Measurements from ENCODE around the gene FGGY. TPM values are rescaled to one million over a fixed set of nuclear protein-coding genes. Genes with fewer than 3 reads are reported as not detected.

FGGY gene
- total RNA-seq, 1 donor, result 10.8 TPM

- DNase-seq (ENCODE audit: low read depth in 2 of 3, low spot score in 2 of 3), result no peak
Observed at GRCh38 chr1:59688976-59689375, 392.1 kb downstream of the FGGY start.

- DNase-seq (ENCODE audit: low read depth in 2 of 3, low spot score in 2 of 3), result no peak
Observed at GRCh38 chr1:59689730-59690129, 392.8 kb downstream of the FGGY start.

DNA sequence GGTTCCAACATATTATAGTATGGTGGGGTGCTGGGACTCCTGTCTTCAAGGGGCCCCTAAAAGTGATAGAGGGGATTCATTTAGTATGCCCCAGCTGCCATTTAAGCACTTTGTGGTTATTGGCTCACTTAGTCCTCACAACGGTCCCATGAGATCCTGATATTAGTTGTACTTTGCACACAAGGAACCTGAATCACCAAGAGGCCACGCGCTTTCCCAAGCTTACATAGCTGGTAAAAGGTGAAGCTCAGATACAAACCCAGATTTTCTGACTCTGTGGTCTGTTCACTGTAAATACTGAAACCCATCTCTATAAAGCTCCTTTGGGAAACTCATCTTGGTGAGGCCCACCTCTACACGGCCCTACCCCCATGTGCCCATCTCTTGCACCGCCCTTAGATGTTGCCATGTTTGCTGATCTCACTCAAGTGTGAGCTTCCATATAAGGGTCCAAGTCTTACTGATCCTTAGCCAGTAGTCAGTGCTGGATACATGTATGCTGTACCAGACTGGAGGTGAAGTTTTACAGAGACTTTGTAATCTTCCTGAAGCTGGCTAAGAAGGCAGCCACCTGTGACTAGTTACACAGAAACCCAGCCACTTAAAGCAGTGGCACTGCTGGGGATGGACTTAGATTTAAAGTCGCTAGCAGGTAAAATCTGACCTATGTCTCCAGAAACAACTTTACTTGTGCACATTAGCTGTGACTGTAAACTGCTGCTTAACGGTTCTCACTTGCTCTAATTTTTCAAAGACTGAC is 393.5 kb downstream of the FGGY start:
- DNase-seq (ENCODE audit: low read depth in 2 of 3, low spot score in 2 of 3), result no peak

GRCh38 chr1:59691261-59691660 is 394.4 kb downstream of the FGGY start:
- no peak for DNase-seq (ENCODE audit: low read depth in 2 of 3, low spot score in 2 of 3)

DNA sequence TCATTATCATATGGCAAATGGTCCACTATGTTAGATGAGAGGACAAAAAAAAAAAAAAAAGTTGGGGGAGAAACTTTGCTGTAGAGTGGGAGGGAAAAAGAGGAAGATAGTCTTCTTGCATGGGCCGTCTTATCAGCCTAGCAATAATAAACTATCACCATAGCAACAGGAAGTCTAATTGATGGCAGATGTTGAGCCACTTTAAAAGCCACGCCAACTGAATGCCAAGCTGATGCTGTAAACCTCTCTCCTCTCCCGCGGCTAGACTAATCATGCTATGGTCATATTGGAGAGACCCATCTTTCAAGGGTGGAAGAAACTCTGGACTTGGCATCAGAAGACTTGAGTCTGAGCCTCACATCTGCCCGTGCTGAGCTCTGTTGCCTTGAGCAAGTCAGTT is 395.7 kb downstream of the FGGY start:
- DNase-seq (ENCODE audit: low read depth in 2 of 3, low spot score in 2 of 3), result peak in 2 of 3 donors; percentile 77 to 89

DNA sequence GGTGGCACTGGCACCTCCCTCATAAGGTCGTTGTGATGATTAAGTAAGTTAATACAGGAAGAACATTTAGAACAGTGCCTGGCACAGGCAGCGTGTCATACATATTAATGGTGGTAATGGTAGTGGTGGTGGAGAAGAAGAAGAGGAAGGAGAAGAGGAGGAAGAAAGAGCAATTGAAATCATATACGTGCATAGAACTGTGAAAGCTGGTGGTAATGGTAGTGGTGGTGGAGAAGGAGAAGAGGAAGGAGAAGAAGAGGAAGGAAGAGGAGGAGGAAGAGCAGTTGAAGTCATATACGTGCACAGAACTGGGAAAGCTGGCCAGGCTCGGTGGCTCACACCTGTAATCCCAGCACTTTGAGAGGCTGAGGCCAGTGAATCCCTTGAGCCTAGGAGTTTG is 396.5 kb downstream of the FGGY start:
- no peak for DNase-seq (ENCODE audit: low read depth in 2 of 3, low spot score in 2 of 3)

DNA sequence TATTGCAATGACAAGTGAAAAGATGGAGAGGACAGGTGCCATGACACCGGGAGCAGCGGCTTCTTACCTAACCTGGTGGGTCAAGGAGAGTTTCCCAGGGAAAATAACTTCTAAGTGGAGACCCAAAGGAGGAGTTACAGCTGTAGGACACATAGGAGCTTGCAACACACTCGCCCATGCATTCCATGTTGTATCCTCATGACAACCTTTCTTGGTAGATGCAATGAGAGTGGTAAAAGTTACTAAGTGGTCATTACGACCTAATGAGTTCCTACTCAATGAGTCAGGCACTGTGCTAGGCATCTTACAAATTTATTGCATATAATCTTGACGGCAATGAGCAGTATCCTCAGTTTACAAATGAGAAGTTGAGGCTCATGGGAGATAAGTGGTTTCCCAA is 398.4 kb downstream of the FGGY start:
- no peak for DNase-seq (ENCODE audit: low read depth in 2 of 3, low spot score in 2 of 3)

DNA sequence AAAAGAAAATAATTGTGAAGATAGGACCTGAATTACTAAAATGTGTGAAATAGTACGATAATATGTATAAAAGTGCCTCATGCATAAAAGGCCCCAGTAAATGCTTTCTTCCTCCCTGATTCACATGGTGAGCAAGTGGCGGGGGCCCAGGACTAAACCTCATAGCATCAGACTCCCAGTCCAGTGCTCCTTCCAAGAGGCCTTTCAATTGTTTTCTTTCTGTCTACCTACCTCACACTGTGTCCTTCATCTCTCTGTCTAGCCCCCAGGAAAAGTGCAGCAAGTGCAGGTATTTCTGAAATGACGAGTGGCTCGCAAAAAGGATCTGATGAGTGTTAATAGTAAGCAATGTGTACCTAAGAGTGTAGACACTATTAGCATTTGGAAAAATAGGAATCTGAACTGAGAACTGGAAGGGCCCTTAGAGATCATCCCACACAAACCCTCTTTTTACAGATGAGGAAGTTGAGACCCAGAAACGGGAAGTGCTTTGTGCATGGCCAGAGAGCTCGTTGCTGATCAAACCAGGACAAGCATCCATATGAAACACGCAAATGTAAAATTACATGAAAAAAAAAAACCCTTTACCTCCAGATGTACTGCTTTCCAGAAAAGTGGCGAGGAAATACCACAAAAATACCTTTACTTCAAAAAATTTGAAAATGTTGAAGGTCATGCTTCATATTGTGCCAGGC is 399.7 kb downstream of the FGGY start:
- peak in 1 of 3 donors; percentile 59 for DNase-seq (ENCODE audit: low read depth in 2 of 3, low spot score in 2 of 3)

- DNase-seq (ENCODE audit: low read depth in 2 of 3, low spot score in 2 of 3), result peak in 1 of 3 donors; percentile 72
Observed at GRCh38 chr1:59697150-59697800, 400.4 kb downstream of the FGGY start.

GRCh38 chr1:59698386-59698785 is 401.5 kb downstream of the FGGY start:
- no peak for DNase-seq (ENCODE audit: low read depth in 2 of 3, low spot score in 2 of 3)

GRCh38 chr1:59699227-59699847 is 402.4 kb downstream of the FGGY start:
- peak in 1 of 3 donors; percentile 75 for DNase-seq (ENCODE audit: low read depth in 2 of 3, low spot score in 2 of 3)

GRCh38 chr1:59701376-59701775 is 404.5 kb downstream of the FGGY start:
- no peak for DNase-seq (ENCODE audit: low read depth in 2 of 3, low spot score in 2 of 3)

DNA sequence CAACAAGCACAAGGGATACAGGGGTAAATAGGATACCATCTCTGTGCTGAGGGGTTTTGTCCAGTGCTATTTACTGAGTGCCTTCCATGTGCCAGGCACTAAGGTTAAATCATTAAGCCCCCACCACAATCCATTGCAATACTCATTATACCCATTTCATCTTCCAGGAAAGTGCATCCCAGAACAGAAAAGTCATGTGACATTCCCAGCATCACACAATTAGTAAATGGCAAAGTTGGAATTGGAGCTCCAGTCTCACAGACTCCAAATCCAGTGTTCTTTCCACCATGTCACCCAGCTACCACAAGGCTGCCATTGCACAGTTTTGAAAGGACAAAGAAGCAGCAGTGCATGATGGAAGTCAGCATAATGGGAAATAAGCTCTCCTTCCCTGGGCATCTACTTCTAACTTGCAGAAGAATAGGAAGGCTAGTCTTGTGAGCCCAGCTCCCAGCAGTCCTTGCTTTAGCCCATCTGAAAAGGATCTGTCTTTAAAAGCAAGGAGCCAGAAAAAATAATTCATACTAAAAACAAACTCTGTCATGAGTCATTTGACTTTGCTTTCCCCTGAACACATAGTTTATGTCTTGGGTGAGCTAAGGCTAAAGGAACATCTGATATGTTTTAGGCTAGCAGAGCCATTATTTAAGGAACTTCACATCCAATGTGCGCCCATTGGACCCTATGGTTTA is 406.5 kb downstream of the FGGY start:
- DNase-seq (ENCODE audit: low read depth in 2 of 3, low spot score in 2 of 3), result no peak

DNA sequence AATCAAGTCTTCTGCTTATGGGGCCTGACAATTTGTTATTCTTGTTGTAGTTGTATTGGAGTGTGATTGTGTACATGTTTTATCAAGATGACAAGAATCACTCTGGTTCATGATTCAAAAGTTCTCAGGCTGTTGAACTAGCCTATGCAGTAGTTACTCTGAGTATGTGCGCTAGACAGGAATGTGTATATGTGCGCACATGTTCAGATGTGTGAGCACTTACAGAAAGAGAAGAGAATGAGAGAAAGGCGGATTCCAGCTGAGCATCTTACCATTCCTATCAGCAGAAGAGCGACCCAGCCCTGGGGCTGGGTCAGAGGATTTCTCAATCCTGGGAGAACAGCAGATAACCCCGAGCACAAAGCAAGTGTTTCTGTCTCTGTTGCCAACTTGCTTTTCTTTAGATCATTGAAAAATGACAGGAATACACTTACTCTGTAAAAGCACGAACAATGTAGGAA is 407.1 kb downstream of the FGGY start:
- no peak for DNase-seq (ENCODE audit: low read depth in 2 of 3, low spot score in 2 of 3)

GRCh38 chr1:59704716-59705115 is 407.8 kb downstream of the FGGY start:
- no peak for DNase-seq (ENCODE audit: low read depth in 2 of 3, low spot score in 2 of 3)

DNA sequence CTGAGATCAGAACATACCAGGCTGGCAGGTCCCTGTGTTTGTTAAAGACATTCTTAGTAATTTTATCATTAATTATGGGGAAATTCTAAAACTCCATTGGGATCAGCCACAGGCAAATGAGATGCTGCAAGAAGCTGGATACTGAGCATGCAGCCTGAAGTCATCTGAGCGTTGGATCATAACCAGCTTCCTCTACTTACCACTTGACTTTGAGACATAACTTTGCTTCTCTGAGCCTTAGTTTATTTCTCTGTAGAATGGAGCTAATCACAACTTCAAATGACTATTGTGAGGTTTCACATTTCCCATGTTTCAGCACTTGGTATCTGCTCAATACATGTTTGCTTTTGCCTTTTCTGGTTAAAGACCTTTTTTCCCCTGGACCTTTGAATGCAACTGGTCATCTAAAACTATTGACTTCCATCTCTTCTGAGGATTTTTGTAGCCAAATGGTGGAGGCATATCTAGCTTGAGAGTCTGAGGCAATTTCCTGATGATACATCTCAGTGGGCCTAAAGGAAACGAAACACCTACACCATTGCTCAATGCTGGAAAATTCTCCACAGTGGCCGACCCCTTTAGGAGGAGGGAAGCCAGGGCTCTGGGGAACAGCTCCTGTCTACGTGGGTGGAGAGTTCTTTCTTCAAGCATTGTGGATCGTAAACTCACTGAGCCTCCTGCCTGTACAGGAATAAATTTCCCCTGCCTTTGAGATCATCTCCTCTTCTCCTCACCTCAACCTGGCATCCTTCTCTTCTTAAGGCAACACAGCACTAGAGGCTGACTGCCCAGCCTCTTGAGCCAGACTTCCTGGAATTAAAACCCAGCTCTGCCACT is 408.8 kb downstream of the FGGY start:
- DNase-seq (ENCODE audit: low read depth in 2 of 3, low spot score in 2 of 3), result no peak

GRCh38 chr1:59706303-59706599 is 409.4 kb downstream of the FGGY start:
- no peak for DNase-seq (ENCODE audit: low read depth in 2 of 3, low spot score in 2 of 3)

DNA sequence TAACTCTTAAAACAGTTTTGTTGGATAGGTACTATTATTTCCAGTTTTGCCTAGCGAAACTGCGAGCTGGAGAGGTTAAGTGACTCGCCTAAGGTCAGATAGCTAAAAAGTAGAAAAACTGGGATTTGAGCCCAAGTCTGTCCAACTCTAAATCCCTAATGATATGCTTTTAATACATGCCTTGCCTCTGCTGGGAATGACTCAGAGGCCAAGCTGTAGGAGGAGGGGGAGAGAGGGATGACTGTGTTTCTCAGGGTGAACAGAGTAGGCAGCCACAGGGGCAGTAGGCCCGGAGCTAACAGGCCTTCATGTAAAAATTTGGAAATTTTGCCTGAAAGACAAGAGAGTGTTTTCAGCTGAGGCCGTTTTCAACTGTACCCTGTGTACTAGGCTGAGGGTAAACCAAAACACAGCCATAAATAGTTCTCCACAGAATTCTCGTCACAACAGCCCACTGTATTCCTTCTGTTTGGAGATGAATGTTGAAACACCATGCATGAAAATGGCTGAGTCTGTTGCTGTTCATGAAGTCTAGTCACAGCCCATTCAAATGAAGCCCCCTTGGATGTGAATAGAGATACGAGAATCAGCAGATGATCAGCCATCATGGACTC is 410.4 kb downstream of the FGGY start:
- no peak for DNase-seq (ENCODE audit: low read depth in 2 of 3, low spot score in 2 of 3)

- DNase-seq (ENCODE audit: low read depth in 2 of 3, low spot score in 2 of 3), result no peak
Observed at GRCh38 chr1:59709333-59709732, 412.4 kb downstream of the FGGY start.

Data from hematopoietic multipotent progenitor cell (in vitro differentiated cells).